ENCODE results near the gene SRSF1.
"Not testable (repeated sequence)": the region's sequence is repeated elsewhere in the genome, so short reads cannot be mapped to it uniquely, and the experiment has no call there.

- TF ChIP-seq CTBP1 (IDR thresholded peaks at IDR 0.05; ENCODE audit: borderline replicate concordance); FOXK2 (IDR thresholded peaks at IDR 0.05); SUZ12 (IDR thresholded peaks at IDR 0.05); FOXA1 (IDR thresholded peaks at IDR 0.05); ZNF384 (IDR thresholded peaks at IDR 0.05); BHLHE40 (IDR thresholded peaks at IDR 0.05; ENCODE audit: borderline replicate concordance); FOXM1 (IDR thresholded peaks at IDR 0.05; ENCODE audit: borderline replicate concordance); NFRKB (IDR thresholded peaks at IDR 0.05); L3MBTL2 (conservative IDR thresholded peaks at IDR 0.05); SP1 (IDR thresholded peaks at IDR 0.05); HDGF (IDR thresholded peaks at IDR 0.05; ENCODE audit: borderline replicate concordance); TARDBP (IDR thresholded peaks at IDR 0.05): not testable (repeated sequence)
These were observed 32.8 kb downstream of the SRSF1 start for GRCh38 chr17:57974053-57974824.

All from HEK293T (cell line).